Osteocyte (in vitro differentiated cells): ENCODE results near the gene PGGT1B. TPM values are rescaled to one million over a fixed set of nuclear protein-coding genes. Genes with fewer than 3 reads are reported as not detected.

Experiments used
- DNase-seq: peaks from one replicate; pipeline ENCODE4 v3.0.0; 2021; ENCODE audit warnings: mixed read lengths; ENCODE audit not compliant: unreplicated experiment; ENCODE audit errors: extremely low spot score
- H3K27ac Mint-ChIP-seq: one replicate; pipeline ENCODE4 v1.8.0; 2021; ENCODE audit warnings: mild to moderate bottlenecking, mixed read lengths; ENCODE audit not compliant: unreplicated experiment
- H3K27me3 Mint-ChIP-seq: one replicate; pipeline ENCODE4 v1.8.0; 2021; ENCODE audit warnings: mixed read lengths; ENCODE audit not compliant: unreplicated experiment
- H3K36me3 Mint-ChIP-seq: one replicate; pipeline ENCODE4 v1.8.0; 2021; ENCODE audit warnings: mixed read lengths; ENCODE audit not compliant: unreplicated experiment
- H3K4me1 Mint-ChIP-seq: one replicate; pipeline ENCODE4 v1.8.0; 2021; ENCODE audit warnings: mixed read lengths; ENCODE audit not compliant: unreplicated experiment
- H3K4me3 Mint-ChIP-seq: one replicate; pipeline ENCODE4 v1.8.0; 2021; ENCODE audit warnings: mild to moderate bottlenecking, moderate library complexity, mixed read lengths; ENCODE audit not compliant: unreplicated experiment
- H3K9me3 Mint-ChIP-seq: one replicate; pipeline ENCODE4 v1.8.0; 2021; ENCODE audit warnings: mixed read lengths; ENCODE audit not compliant: unreplicated experiment
- total RNA-seq: library from RNA; stranded (reverse); gene quantifications from 2 replicates; pipeline ENCODE4 v1.2.1, GENCODE V29; 2021
- TF ChIP-seq, protein P1 (sequence below): fragments of 200-600 bp; sonication (generic); IDR thresholded peaks from 2 replicates; pipeline ENCODE4 v1.5.0; 2021; ENCODE audit warnings: antibody characterized with exemption, mild to moderate bottlenecking, moderate library complexity

The PGGT1B gene
- total RNA-seq, 1 donor from 2014 or later, result 42.6 TPM

DNA sequence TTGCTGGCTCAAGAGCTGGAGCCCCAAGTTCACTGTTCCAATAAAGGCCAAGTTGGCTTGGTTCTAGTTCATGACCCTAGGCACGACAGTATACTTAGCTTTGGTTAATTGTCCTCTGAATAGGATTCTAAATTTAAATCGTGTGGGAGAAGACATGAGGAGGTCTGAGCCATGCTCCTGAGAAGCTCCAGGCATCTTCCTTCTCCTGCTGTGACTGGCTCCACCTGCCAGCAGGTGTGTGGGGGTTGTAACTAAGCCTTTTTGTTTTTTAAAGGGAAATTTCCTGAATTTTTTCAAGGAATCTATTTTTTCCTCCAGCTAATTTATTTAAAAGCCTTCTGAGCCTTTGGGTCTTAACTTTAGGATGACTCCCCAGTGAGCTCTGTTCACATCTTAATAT, 72.8 kb downstream of the PGGT1B start:
- DNase-seq, result no peak
- TF ChIP-seq, protein P1, sequence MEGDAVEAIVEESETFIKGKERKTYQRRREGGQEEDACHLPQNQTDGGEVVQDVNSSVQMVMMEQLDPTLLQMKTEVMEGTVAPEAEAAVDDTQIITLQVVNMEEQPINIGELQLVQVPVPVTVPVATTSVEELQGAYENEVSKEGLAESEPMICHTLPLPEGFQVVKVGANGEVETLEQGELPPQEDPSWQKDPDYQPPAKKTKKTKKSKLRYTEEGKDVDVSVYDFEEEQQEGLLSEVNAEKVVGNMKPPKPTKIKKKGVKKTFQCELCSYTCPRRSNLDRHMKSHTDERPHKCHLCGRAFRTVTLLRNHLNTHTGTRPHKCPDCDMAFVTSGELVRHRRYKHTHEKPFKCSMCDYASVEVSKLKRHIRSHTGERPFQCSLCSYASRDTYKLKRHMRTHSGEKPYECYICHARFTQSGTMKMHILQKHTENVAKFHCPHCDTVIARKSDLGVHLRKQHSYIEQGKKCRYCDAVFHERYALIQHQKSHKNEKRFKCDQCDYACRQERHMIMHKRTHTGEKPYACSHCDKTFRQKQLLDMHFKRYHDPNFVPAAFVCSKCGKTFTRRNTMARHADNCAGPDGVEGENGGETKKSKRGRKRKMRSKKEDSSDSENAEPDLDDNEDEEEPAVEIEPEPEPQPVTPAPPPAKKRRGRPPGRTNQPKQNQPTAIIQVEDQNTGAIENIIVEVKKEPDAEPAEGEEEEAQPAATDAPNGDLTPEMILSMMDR, result no peak
- H3K27me3 Mint-ChIP-seq, result peaks cover 6% of the 10 kb centered on the region
- no peak overlapping the region for H3K4me3 Mint-ChIP-seq
- no peaks in the 10 kb centered on the region for H3K9me3 Mint-ChIP-seq
- no peak overlapping the region for H3K27ac Mint-ChIP-seq
- H3K36me3 Mint-ChIP-seq, result peaks cover 4% of the 10 kb centered on the region
- no peaks in the 10 kb centered on the region for H3K4me1 Mint-ChIP-seq

DNA sequence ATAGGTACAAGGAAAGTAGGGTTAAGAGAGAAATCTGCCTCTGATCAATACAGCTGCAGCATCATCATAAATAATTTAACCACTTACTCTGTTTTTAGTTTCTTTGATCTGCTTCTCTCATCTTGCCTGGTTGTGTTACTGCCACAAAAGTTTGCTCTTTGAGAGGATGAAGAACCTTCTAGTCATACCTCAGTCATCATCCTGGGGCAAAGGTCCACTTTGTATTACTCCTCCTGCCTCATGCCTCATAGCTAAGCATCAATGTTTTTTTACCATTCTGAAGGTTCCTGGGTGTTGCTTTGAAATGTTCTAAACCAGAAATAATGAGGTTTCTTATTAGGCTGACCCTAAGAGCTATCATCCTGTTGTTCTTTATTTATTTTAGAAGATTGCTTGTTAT, 75.9 kb downstream of the PGGT1B start:
- Mint-ChIP-seq H3K9me3 (no peaks in the 10 kb centered on the region), H3K27ac (no peak overlapping the region), H3K27me3 (peaks cover 29% of the 10 kb centered on the region), H3K4me3 (no peak overlapping the region), H3K36me3 (peaks cover 5% of the 10 kb centered on the region), H3K4me1 (no peaks in the 10 kb centered on the region)
- TF ChIP-seq, protein P1, result no peak
- DNase-seq, result no peak

DNA sequence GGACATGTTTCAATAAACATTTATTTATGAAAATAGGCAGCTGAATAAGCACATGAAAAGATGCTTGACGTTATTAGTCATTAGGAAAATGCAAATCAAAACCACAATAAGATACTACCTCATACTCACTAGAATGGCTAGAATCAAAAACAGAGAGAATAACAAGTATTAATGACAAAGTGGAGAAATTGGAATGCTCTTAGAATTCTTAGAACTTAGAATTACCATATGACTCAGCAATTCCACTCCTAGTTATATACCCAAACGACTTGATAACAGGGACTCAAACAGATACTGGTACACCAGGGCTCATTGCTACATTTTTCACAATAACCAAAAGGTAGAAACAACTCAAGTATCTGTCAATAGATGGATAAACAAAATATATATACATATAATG, 77.9 kb downstream of the PGGT1B start:
- Mint-ChIP-seq H3K27me3 (peaks cover 46% of the 10 kb centered on the region), H3K4me1 (peaks cover 8% of the 10 kb centered on the region), H3K9me3 (no peaks in the 10 kb centered on the region), H3K36me3 (peaks cover 7% of the 10 kb centered on the region), H3K4me3 (no peak overlapping the region), H3K27ac (no peak overlapping the region)
- DNase-seq, result no peak
- TF ChIP-seq, protein P1, result no peak

DNA sequence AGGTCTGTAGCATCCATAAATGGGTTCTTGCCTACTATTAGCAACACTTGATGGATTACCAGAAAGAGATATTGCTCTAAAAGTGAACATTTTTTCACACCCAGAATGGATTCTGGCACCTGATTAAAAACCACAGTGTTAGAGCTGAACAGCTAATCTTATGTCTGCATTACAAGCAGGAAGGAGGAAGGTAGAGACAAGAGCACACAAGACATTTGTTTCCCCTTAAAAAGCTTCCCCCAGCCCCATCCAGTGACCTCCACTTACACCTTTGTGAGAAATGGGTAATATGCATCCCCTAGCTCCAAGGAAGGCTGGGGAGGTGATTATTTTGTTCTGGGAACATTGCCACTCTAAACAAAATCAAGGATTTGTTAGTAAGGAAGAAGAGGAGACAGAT, 80.9 kb downstream of the PGGT1B start:
- Mint-ChIP-seq H3K9me3 (no peaks in the 10 kb centered on the region), H3K4me1 (peaks cover 13% of the 10 kb centered on the region), H3K27ac (no peak overlapping the region), H3K36me3 (peaks cover 7% of the 10 kb centered on the region), H3K4me3 (no peak overlapping the region), H3K27me3 (peaks cover 68% of the 10 kb centered on the region)
- TF ChIP-seq, protein P1, result no peak
- no peak for DNase-seq

DNA sequence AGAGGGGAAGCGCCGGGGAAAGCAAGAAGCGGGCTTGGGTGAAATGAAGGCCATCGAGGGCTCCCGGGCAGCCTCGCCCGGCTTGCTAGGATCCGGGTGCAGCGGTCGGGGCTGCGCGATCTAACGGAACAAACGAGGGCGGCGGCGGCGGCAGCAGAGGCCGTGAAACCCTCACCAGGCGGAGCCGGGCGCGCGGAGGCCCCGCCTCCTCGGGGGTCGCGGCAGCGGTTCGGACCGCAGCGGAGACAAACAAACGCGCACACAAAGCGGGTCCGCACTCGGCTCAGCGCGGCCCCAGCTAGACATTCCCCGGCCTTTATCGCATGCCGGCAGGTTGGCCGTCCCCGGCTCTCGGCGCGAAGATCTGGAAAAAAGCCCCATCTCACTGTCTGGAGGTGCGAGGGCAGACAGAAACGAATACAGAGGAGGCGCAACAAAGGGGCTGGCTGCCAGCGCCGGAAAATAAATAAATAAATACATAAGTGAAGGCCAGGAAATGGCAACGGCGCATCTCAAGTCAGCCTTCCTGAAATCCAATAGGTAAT, 82.4 kb downstream of the PGGT1B start:
- H3K9me3 Mint-ChIP-seq, result no peaks in the 10 kb centered on the region
- peak overlapping the region; percentile 88 for H3K4me3 Mint-ChIP-seq
- peaks cover 13% of the 10 kb centered on the region for H3K4me1 Mint-ChIP-seq
- peak overlapping the region; percentile 77 for H3K27ac Mint-ChIP-seq
- H3K27me3 Mint-ChIP-seq, result peaks cover 73% of the 10 kb centered on the region
- H3K36me3 Mint-ChIP-seq, result peaks cover 7% of the 10 kb centered on the region
- TF ChIP-seq, protein P1, result no peak
- DNase-seq, result no peak
